HEK293 (cell line): ENCODE results near the gene FSIP1.
A peak's percentile ranks its signal among the peaks of the same experiment; 100 is the strongest.

Experiments used
- ATF2 ChIP-seq: fragments of 450-650 bp; formaldehyde crosslinking; IDR thresholded peaks from 2 replicates; pipeline ENCODE4 v1.5.1; 2016; ENCODE audit warnings: missing biosample characterization, missing genetic modification characterization, low read depth
- BCL11A ChIP-seq: fragments of 450-650 bp; formaldehyde crosslinking; IDR thresholded peaks from 2 replicates; pipeline ENCODE4 v1.5.1; 2016; ENCODE audit warnings: low read depth, missing biosample characterization, missing genetic modification characterization
- GFI1B ChIP-seq: fragments of 450-650 bp; formaldehyde crosslinking; IDR thresholded peaks from 2 replicates; pipeline ENCODE4 v1.5.1; 2016; ENCODE audit warnings: missing biosample characterization, missing genetic modification characterization
- OVOL3 ChIP-seq: fragments of 450-650 bp; formaldehyde crosslinking; IDR thresholded peaks from 2 replicates; pipeline ENCODE4 v1.5.1; 2016; ENCODE audit warnings: missing biosample characterization, missing genetic modification characterization
- PRDM1 ChIP-seq: fragments of 450-650 bp; formaldehyde crosslinking; IDR thresholded peaks from 2 replicates; pipeline ENCODE4; 2016; ENCODE audit warnings: missing biosample characterization, missing genetic modification characterization
- SCRT1 ChIP-seq: fragments of 450-650 bp; formaldehyde crosslinking; IDR thresholded peaks from 2 replicates; pipeline ENCODE4 v1.5.1; 2016; ENCODE audit warnings: missing biosample characterization, missing genetic modification characterization, borderline replicate concordance
- TRIM28 ChIP-seq: IDR thresholded peaks from 2 replicates; pipeline ENCODE4 v1.6.1; 2011; ENCODE audit warnings: low read length, control low read depth, borderline replicate concordance
- ZBTB26 ChIP-seq: fragments of 450-650 bp; formaldehyde crosslinking; optimal IDR thresholded peaks from 2 replicates; pipeline ENCODE3; 2016; ENCODE audit warnings: missing biosample characterization, mild to moderate bottlenecking, missing genetic modification characterization
- ZBTB8A ChIP-seq: fragments of 450-650 bp; formaldehyde crosslinking; IDR thresholded peaks from 2 replicates; pipeline ENCODE4 v1.5.1; 2016; ENCODE audit warnings: missing biosample characterization, missing genetic modification characterization
- ZFP69B ChIP-seq: fragments of 450-650 bp; formaldehyde crosslinking; IDR thresholded peaks from 2 replicates; pipeline ENCODE4 v1.5.1; 2016; ENCODE audit warnings: missing biosample characterization, missing genetic modification characterization
- ZNF112 ChIP-seq: fragments of 450-650 bp; formaldehyde crosslinking; IDR thresholded peaks from 2 replicates; pipeline ENCODE4 v1.5.0; 2017; ENCODE audit warnings: missing biosample characterization, missing genetic modification characterization
- ZNF18 ChIP-seq: fragments of 450-650 bp; formaldehyde crosslinking; IDR thresholded peaks from 2 replicates; pipeline ENCODE4 v1.5.1; 2016; ENCODE audit warnings: missing biosample characterization, missing genetic modification characterization
- ZNF2 ChIP-seq: fragments of 450-650 bp; formaldehyde crosslinking; IDR thresholded peaks from 2 replicates; pipeline ENCODE4 v1.5.1; 2016; ENCODE audit warnings: missing biosample characterization, missing genetic modification characterization
- ZNF23 ChIP-seq: fragments of 450-650 bp; formaldehyde crosslinking; IDR thresholded peaks from 2 replicates; pipeline ENCODE4 v1.5.1; 2016; ENCODE audit warnings: missing biosample characterization, missing genetic modification characterization, borderline replicate concordance
- ZNF239 ChIP-seq: fragments of 450-650 bp; formaldehyde crosslinking; IDR thresholded peaks from 2 replicates; pipeline ENCODE4 v1.5.1; 2016; ENCODE audit warnings: missing biosample characterization, missing genetic modification characterization
- ZNF350 ChIP-seq: fragments of 450-650 bp; formaldehyde crosslinking; IDR thresholded peaks from 2 replicates; pipeline ENCODE4 v1.5.0; 2017; ENCODE audit warnings: missing biosample characterization, mild to moderate bottlenecking, missing genetic modification characterization
- ZNF37A ChIP-seq: fragments of 450-650 bp; IDR thresholded peaks from 2 replicates; pipeline ENCODE4 v1.5.1; 2018; ENCODE audit warnings: missing biosample characterization, missing genetic modification characterization
- ZNF48 ChIP-seq: fragments of 450-650 bp; formaldehyde crosslinking; IDR thresholded peaks from 2 replicates; pipeline ENCODE4 v1.5.1; 2016; ENCODE audit warnings: missing biosample characterization, missing genetic modification characterization
- ZNF558 ChIP-seq: fragments of 450-650 bp; formaldehyde crosslinking; IDR thresholded peaks from 2 replicates; pipeline ENCODE4 v1.5.1; 2016; ENCODE audit warnings: missing biosample characterization, missing genetic modification characterization
- ZNF658 ChIP-seq: fragments of 450-650 bp; formaldehyde crosslinking; IDR thresholded peaks from 2 replicates; pipeline ENCODE4; 2016; ENCODE audit warnings: missing biosample characterization, missing genetic modification characterization
- ZSCAN23 ChIP-seq: fragments of 450-650 bp; formaldehyde crosslinking; IDR thresholded peaks from 2 replicates; pipeline ENCODE4 v1.5.1; 2016; ENCODE audit warnings: missing biosample characterization, missing genetic modification characterization
- TF ChIP-seq, protein P1 (sequence below): fragments of 450-650 bp; formaldehyde crosslinking; IDR thresholded peaks from 2 replicates; pipeline ENCODE4 v1.5.1; 2016; ENCODE audit warnings: missing biosample characterization, missing genetic modification characterization
- TF ChIP-seq, protein P2 (sequence below): fragments of 450-650 bp; formaldehyde crosslinking; conservative IDR thresholded peaks from 2 replicates; pipeline ENCODE4 v1.5.1; 2016; ENCODE audit warnings: low read depth, missing biosample characterization, missing genetic modification characterization
- TF ChIP-seq, protein P3 (sequence below): fragments of 450-650 bp; formaldehyde crosslinking; IDR thresholded peaks from 2 replicates; pipeline ENCODE4 v1.5.1; 2016; ENCODE audit warnings: missing biosample characterization, missing genetic modification characterization

FSIP1 gene

DNA sequence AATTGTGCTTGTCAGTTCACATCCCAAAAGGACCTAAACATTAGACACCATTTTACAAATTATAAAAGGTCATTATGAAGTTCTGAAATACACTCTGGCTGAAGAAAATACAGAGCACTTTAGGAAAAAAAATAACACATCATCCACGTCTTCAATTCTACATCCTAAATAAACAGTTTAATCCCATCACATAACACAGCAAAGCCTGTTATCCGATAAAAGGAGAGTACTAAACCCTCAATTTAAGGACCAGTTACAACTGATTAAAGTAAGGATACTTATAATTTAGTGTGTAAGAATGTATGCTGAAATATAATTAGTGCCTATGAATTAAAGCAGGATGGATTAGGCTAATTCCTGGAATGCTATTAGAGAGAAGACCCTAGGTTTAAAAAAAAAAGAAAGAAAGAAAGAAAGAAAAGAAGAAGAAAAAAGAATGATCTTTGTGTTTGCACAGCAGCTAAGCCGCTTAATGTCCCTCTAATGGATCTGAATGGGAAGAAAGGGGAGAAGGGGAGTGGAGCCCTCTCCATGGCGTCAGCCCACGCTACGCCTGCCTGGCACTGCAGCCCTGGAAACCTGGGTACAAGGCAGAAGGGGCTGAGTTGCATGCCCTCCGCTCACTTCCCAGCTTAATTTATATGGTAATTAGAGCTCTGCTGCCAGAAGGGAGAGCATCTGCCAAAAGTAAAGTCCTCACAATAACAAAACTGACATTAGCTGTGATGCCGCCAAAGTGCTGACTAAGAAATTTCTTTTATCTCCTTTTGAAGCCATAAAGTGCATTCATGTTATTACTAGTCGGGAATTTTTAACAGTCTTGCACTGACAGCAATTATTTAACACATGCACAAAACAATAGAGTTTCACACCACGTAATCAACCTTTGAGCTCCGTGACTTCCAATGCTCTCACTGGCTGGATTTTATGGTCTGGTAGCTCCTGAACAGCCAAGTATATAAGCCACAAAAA is 90.0 kb downstream of the FSIP1 start (continued):
- TF ChIP-seq ZNF350 (tag by site-specific recombination): no peak
- 0 out of 2 replicates have a peak, but pooled peaks have one; percentile 64 for TF ChIP-seq ZNF18 (tag by site-specific recombination)
- TF ChIP-seq ZFP69B: no peak
- TF ChIP-seq ZNF658 (tag by site-specific recombination): no peak
- peak; percentile 71; the same call in 1 of the 2 replicates for TF ChIP-seq OVOL3 (tag by site-specific recombination)
- TF ChIP-seq PRDM1 (tag by site-specific recombination): no peak
- TF ChIP-seq ZSCAN23: no peak
- TF ChIP-seq ATF2 (tag by site-specific recombination): no peak
- TF ChIP-seq TRIM28: no peak
- no peak for TF ChIP-seq BCL11A (tag by site-specific recombination)
- no peak for TF ChIP-seq GFI1B (tag by site-specific recombination)
- no peak for TF ChIP-seq ZNF2 (tag by site-specific recombination)
- TF ChIP-seq ZBTB26 (tag by site-specific recombination): no peak
- TF ChIP-seq SCRT1: no peak
- TF ChIP-seq, protein P1, sequence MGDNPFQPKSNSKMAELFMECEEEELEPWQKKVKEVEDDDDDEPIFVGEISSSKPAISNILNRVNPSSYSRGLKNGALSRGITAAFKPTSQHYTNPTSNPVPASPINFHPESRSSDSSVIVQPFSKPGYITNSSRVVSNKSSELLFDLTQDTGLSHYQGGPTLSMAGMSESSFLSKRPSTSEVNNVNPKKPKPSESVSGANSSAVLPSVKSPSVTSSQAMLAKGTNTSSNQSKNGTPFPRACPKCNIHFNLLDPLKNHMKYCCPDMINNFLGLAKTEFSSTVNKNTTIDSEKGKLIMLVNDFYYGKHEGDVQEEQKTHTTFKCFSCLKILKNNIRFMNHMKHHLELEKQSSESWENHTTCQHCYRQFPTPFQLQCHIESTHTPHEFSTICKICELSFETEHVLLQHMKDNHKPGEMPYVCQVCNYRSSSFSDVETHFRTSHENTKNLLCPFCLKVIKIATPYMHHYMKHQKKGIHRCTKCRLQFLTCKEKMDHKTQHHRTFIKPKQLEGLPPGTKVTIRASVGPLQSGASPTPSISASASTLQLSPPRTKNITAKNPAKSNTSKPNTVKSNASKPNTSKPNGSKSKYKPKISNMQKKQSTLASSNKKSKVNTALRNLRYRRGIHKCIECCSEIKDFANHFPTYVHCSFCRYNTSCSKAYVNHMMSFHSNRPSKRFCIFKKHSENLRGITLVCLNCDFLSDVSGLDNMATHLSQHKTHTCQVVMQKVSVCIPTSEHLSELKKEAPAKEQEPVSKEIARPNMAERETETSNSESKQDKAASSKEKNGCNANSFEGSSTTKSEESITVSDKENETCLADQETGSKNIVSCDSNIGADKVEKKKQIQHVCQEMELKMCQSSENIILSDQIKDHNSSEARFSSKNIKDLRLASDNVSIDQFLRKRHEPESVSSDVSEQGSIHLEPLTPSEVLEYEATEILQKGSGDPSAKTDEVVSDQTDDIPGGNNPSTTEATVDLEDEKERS (tag by site-specific recombination): no peak
- TF ChIP-seq ZNF239 (tag by site-specific recombination): no peak
- TF ChIP-seq ZNF48: no peak
- no peak for TF ChIP-seq ZNF112
- TF ChIP-seq ZNF558 (tag by site-specific recombination): no peak
- TF ChIP-seq, protein P2, sequence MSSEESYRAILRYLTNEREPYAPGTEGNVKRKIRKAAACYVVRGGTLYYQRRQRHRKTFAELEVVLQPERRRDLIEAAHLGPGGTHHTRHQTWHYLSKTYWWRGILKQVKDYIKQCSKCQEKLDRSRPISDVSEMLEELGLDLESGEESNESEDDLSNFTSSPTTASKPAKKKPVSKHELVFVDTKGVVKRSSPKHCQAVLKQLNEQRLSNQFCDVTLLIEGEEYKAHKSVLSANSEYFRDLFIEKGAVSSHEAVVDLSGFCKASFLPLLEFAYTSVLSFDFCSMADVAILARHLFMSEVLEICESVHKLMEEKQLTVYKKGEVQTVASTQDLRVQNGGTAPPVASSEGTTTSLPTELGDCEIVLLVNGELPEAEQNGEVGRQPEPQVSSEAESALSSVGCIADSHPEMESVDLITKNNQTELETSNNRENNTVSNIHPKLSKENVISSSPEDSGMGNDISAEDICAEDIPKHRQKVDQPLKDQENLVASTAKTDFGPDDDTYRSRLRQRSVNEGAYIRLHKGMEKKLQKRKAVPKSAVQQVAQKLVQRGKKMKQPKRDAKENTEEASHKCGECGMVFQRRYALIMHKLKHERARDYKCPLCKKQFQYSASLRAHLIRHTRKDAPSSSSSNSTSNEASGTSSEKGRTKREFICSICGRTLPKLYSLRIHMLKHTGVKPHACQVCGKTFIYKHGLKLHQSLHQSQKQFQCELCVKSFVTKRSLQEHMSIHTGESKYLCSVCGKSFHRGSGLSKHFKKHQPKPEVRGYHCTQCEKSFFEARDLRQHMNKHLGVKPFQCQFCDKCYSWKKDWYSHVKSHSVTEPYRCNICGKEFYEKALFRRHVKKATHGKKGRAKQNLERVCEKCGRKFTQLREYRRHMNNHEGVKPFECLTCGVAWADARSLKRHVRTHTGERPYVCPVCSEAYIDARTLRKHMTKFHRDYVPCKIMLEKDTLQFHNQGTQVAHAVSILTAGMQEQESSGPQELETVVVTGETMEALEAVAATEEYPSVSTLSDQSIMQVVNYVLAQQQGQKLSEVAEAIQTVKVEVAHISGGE (tag by site-specific recombination): no peak
- TF ChIP-seq ZBTB8A (tag by site-specific recombination): peak; percentile 95
- TF ChIP-seq ZNF37A (tag by site-specific recombination): no peak
- TF ChIP-seq, protein P3, sequence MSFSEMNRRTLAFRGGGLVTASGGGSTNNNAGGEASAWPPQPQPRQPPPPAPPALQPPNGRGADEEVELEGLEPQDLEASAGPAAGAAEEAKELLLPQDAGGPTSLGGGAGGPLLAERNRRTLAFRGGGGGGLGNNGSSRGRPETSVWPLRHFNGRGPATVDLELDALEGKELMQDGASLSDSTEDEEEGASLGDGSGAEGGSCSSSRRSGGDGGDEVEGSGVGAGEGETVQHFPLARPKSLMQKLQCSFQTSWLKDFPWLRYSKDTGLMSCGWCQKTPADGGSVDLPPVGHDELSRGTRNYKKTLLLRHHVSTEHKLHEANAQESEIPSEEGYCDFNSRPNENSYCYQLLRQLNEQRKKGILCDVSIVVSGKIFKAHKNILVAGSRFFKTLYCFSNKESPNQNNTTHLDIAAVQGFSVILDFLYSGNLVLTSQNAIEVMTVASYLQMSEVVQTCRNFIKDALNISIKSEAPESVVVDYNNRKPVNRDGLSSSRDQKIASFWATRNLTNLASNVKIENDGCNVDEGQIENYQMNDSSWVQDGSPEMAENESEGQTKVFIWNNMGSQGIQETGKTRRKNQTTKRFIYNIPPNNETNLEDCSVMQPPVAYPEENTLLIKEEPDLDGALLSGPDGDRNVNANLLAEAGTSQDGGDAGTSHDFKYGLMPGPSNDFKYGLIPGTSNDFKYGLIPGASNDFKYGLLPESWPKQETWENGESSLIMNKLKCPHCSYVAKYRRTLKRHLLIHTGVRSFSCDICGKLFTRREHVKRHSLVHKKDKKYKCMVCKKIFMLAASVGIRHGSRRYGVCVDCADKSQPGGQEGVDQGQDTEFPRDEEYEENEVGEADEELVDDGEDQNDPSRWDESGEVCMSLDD: no peak
- TF ChIP-seq ZNF23: no peak
